ENCODE data around the gene BFSP1. TPM values are rescaled to one million over a fixed set of nuclear protein-coding genes. Genes with fewer than 3 reads are reported as not detected.

The BFSP1 gene
- total RNA-seq, 1 donor from 2014 or later, result 0.73 TPM

GRCh38 chr20:17530153-17530552 lies 1.0 kb downstream of the BFSP1 start:
- ATAC-seq (ENCODE audit: poor library complexity) (no peak), DNase-seq (no peak)
- intact Hi-C loops (cut with DNase I), result loop anchor here (10.0 kb wide), 1 partner anchor 375 kb away; no protein-coding TSS in a partner anchor

GRCh38 chr20:17529586-17529985 lies 1.6 kb downstream of the BFSP1 start:
- DNase-seq (no peak), ATAC-seq (ENCODE audit: poor library complexity) (no peak)
- intact Hi-C loops (cut with DNase I), result no loop called here

GRCh38 chr20:17525650-17526049 lies 5.5 kb downstream of the BFSP1 start:
- DNase-seq (no peak), ATAC-seq (ENCODE audit: poor library complexity) (no peak)
- intact Hi-C loops (cut with DNase I), result no loop called here

GRCh38 chr20:17525132-17525531 lies 6.0 kb downstream of the BFSP1 start:
- DNase-seq (no peak), ATAC-seq (ENCODE audit: poor library complexity) (no peak)
- intact Hi-C loops (cut with DNase I), result no loop called here

GRCh38 chr20:17524560-17524959 lies 6.6 kb downstream of the BFSP1 start:
- ATAC-seq (ENCODE audit: poor library complexity), result no peak
- intact Hi-C loops (cut with DNase I), result no loop called here
- no peak for DNase-seq

GRCh38 chr20:17523326-17523725 lies 7.9 kb downstream of the BFSP1 start:
- DNase-seq (no peak), ATAC-seq (ENCODE audit: poor library complexity) (no peak)
- intact Hi-C loops (cut with DNase I), result no loop called here

GRCh38 chr20:17522528-17522927 lies 8.7 kb downstream of the BFSP1 start:
- ATAC-seq (ENCODE audit: poor library complexity), result no peak
- no peak for DNase-seq
- intact Hi-C loops (cut with DNase I), result no loop called here

GRCh38 chr20:17520583-17520982 lies 10.6 kb downstream of the BFSP1 start:
- intact Hi-C loops (cut with DNase I), result no loop called here
- ATAC-seq (ENCODE audit: poor library complexity) (no peak), DNase-seq (no peak)

- intact Hi-C loops (cut with DNase I), result no loop called here
- ATAC-seq (ENCODE audit: poor library complexity), result no peak
These were observed 11.4 kb downstream of the BFSP1 start for GRCh38 chr20:17519606-17520285.

GRCh38 chr20:17518339-17519052 lies 12.7 kb downstream of the BFSP1 start:
- DNase-seq (peak; percentile 45), ATAC-seq (ENCODE audit: poor library complexity) (no peak)
- intact Hi-C loops (cut with DNase I), result no loop called here

More at GRCh38 chr20:17519606-17520285, 11.4 kb downstream of the BFSP1 start:
- no peak for DNase-seq

GRCh38 chr20:17515053-17515452 lies 16.1 kb downstream of the BFSP1 start:
- DNase-seq, result no peak
- intact Hi-C loops (cut with DNase I), result no loop called here
- ATAC-seq (ENCODE audit: poor library complexity), result no peak

- no peak for DNase-seq
- intact Hi-C loops (cut with DNase I), result no loop called here
- ATAC-seq (ENCODE audit: poor library complexity), result no peak
These were observed 17.2 kb downstream of the BFSP1 start for GRCh38 chr20:17513939-17514338.

- no peak for DNase-seq
- no peak for ATAC-seq (ENCODE audit: poor library complexity)
- intact Hi-C loops (cut with DNase I), result no loop called here
These were observed 19.8 kb downstream of the BFSP1 start for GRCh38 chr20:17511401-17511800.

- intact Hi-C loops (cut with DNase I), result no loop called here
- ATAC-seq (ENCODE audit: poor library complexity) (no peak), DNase-seq (no peak)
These were observed 20.6 kb downstream of the BFSP1 start for GRCh38 chr20:17510548-17510947.

- no peak for DNase-seq
- intact Hi-C loops (cut with DNase I), result loop anchor here (5.0 to 10.0 kb wide), 2 partner anchors 489 to 776 kb away; partner anchors contain the start of gene ZNF133
These were observed 22.4 kb downstream of the BFSP1 start for GRCh38 chr20:17508756-17509155.

GRCh38 chr20:17507531-17507930 lies 23.6 kb downstream of the BFSP1 start:
- no peak for ATAC-seq (ENCODE audit: poor library complexity)
- intact Hi-C loops (cut with DNase I), result loop anchor here (5.0 to 10.0 kb wide), 2 partner anchors 490 to 777 kb away; partner anchors contain the start of gene ZNF133
- no peak for DNase-seq

More at GRCh38 chr20:17508756-17509155, 22.4 kb downstream of the BFSP1 start:
- ATAC-seq (ENCODE audit: poor library complexity), result no peak

GRCh38 chr20:17507032-17507431 lies 24.1 kb downstream of the BFSP1 start:
- intact Hi-C loops (cut with DNase I), result loop anchor here (5.0 to 10.0 kb wide), 2 partner anchors 490 to 778 kb away; partner anchors contain the start of gene ZNF133
- ATAC-seq (ENCODE audit: poor library complexity) (no peak), DNase-seq (no peak)

GRCh38 chr20:17505636-17506517 lies 25.3 kb downstream of the BFSP1 start:
- ATAC-seq (ENCODE audit: poor library complexity) (peak; percentile 10), DNase-seq (no peak)
- intact Hi-C loops (cut with DNase I), result loop anchor here (5.0 to 10.0 kb wide), 2 partner anchors 491 to 779 kb away; partner anchors contain the start of gene ZNF133
